ENCODE measurements around the gene ITPRID1.

ITPRID1 gene

DNA sequence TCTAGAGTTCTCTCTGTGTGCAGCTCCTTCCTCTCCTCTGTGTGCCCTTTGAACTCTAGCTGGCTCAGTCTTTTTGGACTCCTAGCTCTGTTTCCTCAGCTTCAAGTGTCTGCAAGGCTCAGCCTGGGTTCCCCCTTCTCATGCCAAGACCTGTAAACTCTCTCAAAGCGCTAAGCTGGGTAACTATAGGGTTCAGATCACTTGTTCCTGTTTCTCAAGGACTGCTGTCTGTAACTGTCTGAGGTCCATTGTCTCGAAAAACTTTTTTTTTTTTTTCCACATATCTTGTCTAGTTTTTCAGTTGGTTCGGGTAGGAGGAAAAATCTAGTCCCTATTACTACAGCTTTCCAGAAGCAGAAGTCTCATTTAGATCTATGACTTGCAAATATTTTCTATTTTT lies 126.5 kb downstream of the ITPRID1 start:
- Histone ChIP-seq H3K4me1 (ENCODE audit: low read depth, poor library complexity, severe bottlenecking) (no peaks in the 10 kb centered on the region), H3K4me2 (no peak overlapping the region), H4K20me1 (ENCODE audit: insufficient read depth) (no peaks in the 10 kb centered on the region), H3K9ac (no peak overlapping the region), H3K4me3 (IDR thresholded peaks at IDR 0.05; ENCODE audit: insufficient read depth, low read depth, low read length) (no peak overlapping the region), H3K36me3 (ENCODE audit: insufficient read depth) (no peaks in the 10 kb centered on the region), H3K27ac (no peak overlapping the region), H3K79me2 (ENCODE audit: insufficient read depth, low read depth) (no peaks in the 10 kb centered on the region), H3K27me3 (ENCODE audit: insufficient read depth, low read depth) (no peaks in the 10 kb centered on the region), H2AFZ (ENCODE audit: low read depth) (no peak overlapping the region)
- TF ChIP-seq, protein P1, sequence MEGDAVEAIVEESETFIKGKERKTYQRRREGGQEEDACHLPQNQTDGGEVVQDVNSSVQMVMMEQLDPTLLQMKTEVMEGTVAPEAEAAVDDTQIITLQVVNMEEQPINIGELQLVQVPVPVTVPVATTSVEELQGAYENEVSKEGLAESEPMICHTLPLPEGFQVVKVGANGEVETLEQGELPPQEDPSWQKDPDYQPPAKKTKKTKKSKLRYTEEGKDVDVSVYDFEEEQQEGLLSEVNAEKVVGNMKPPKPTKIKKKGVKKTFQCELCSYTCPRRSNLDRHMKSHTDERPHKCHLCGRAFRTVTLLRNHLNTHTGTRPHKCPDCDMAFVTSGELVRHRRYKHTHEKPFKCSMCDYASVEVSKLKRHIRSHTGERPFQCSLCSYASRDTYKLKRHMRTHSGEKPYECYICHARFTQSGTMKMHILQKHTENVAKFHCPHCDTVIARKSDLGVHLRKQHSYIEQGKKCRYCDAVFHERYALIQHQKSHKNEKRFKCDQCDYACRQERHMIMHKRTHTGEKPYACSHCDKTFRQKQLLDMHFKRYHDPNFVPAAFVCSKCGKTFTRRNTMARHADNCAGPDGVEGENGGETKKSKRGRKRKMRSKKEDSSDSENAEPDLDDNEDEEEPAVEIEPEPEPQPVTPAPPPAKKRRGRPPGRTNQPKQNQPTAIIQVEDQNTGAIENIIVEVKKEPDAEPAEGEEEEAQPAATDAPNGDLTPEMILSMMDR (conservative IDR thresholded peaks at IDR 0.05; ENCODE audit: low read depth, low read length) = no peak

DNA sequence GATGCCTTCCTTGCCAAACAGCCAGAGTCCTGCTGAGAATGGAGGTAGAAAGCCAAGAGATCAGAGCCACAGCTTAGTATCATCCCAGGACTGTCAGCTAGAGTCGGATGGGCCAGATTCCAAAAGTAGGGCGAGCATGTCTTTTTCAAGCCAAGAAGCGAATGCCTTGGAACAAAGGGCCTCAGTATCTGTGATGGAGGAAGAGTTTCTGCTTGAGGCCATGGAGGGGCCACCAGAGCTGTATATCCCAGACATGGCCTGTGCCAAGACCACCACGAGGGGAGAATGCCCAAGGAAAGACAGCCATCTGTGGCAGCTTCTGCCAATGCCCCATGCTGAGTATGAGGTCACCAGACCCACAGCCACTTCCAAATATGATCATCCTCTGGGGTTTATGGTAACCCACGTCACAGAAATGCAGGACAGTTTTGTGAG lies 128.8 kb downstream of the ITPRID1 start:
- no peaks in the 10 kb centered on the region for H3K36me3 ChIP-seq (ENCODE audit: insufficient read depth)
- H3K27me3 ChIP-seq (ENCODE audit: insufficient read depth, low read depth) = no peaks in the 10 kb centered on the region
- H3K27ac ChIP-seq = no peak overlapping the region
- H3K79me2 ChIP-seq (ENCODE audit: insufficient read depth, low read depth) = no peaks in the 10 kb centered on the region
- H3K4me2 ChIP-seq = no peak overlapping the region
- no peaks in the 10 kb centered on the region for H3K4me1 ChIP-seq (ENCODE audit: low read depth, poor library complexity, severe bottlenecking)
- H3K9ac ChIP-seq = no peak overlapping the region
- no peak overlapping the region for H2AFZ ChIP-seq (ENCODE audit: low read depth)
- TF ChIP-seq, protein P1 (conservative IDR thresholded peaks at IDR 0.05; ENCODE audit: low read depth, low read length) = no peak
- H4K20me1 ChIP-seq (ENCODE audit: insufficient read depth) = no peaks in the 10 kb centered on the region
- H3K4me3 ChIP-seq (IDR thresholded peaks at IDR 0.05; ENCODE audit: insufficient read depth, low read depth, low read length) = no peak overlapping the region

DNA sequence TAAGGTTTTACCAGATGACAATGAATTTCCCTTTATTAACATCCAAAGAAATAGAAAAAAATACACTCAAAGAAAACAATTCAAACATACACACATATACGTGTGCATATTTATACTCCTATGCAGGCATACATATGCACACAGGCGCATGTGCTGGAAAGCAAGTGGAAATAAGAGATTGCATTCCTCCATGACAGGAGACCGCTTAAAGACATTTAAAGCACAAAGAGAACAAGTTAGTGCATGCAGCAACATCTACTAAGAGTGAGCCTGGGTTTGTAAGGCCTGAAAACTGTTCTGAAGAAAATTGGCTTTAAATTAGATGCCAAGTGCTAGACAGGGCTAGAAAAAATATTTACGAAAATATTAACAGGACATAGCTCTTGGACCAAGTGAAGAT lies 133.1 kb downstream of the ITPRID1 start:
- no peaks in the 10 kb centered on the region for H3K4me1 ChIP-seq (ENCODE audit: low read depth, poor library complexity, severe bottlenecking)
- TF ChIP-seq, protein P1 (conservative IDR thresholded peaks at IDR 0.05; ENCODE audit: low read depth, low read length) = no peak

DNA sequence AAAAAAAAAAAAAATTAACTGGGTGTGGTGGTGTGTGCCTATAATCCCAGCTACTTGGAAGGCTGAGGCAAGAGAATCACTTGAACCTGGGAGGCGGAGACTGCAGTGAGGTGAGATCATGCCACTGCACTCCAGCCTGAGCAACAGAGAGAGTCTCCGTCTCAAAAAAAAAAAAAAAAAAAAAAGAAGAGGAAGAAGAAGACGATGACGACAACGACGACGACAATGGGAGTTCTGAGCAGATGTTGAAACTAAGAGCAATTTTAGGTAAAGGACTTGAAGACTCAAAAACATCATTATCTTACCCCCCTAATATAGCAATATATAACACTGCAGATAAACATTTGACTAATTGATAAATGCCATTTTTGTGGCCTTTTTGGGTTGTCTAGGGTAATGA lies 133.6 kb downstream of the ITPRID1 start:
- Histone ChIP-seq H4K20me1 (ENCODE audit: insufficient read depth) (no peaks in the 10 kb centered on the region), H3K36me3 (ENCODE audit: insufficient read depth) (no peaks in the 10 kb centered on the region), H3K4me2 (no peak overlapping the region), H3K27me3 (ENCODE audit: insufficient read depth, low read depth) (no peaks in the 10 kb centered on the region), H2AFZ (ENCODE audit: low read depth) (no peak overlapping the region), H3K9ac (no peak overlapping the region), H3K27ac (no peak overlapping the region), H3K4me3 (IDR thresholded peaks at IDR 0.05; ENCODE audit: insufficient read depth, low read depth, low read length) (no peak overlapping the region), H3K4me1 (ENCODE audit: low read depth, poor library complexity, severe bottlenecking) (no peaks in the 10 kb centered on the region), H3K79me2 (ENCODE audit: insufficient read depth, low read depth) (no peaks in the 10 kb centered on the region)
- TF ChIP-seq, protein P1 (conservative IDR thresholded peaks at IDR 0.05; ENCODE audit: low read depth, low read length) = no peak

More for the DNA sequence above, 133.1 kb downstream of the ITPRID1 start:
- Histone ChIP-seq H3K9ac (no peak overlapping the region), H4K20me1 (ENCODE audit: insufficient read depth) (no peaks in the 10 kb centered on the region), H3K27ac (no peak overlapping the region), H3K27me3 (ENCODE audit: insufficient read depth, low read depth) (no peaks in the 10 kb centered on the region), H2AFZ (ENCODE audit: low read depth) (no peak overlapping the region), H3K4me2 (no peak overlapping the region), H3K4me3 (IDR thresholded peaks at IDR 0.05; ENCODE audit: insufficient read depth, low read depth, low read length) (no peak overlapping the region), H3K79me2 (ENCODE audit: insufficient read depth, low read depth) (no peaks in the 10 kb centered on the region), H3K36me3 (ENCODE audit: insufficient read depth) (no peaks in the 10 kb centered on the region)

All from KMS-11 (cell line).